NK-92 (cell line): Measurements from ENCODE around the gene HS6ST1.

ENCODE experiments used
- DNase-seq: peaks from one replicate; lab custom pipeline; 2025; ENCODE audit not compliant: unreplicated experiment; lab: John Stamatoyannopoulos, UW

Gene HS6ST1

GRCh38 chr2:128311216-128311754 is 7.4 kb downstream of the HS6ST1 start:
- no peak for DNase-seq

GRCh38 chr2:128310761-128311160 is 7.9 kb downstream of the HS6ST1 start:
- no peak for DNase-seq

- DNase-seq, result no peak
Measured at GRCh38 chr2:128310094-128310716, 8.5 kb downstream of the HS6ST1 start.

- DNase-seq, result no peak
Measured at GRCh38 chr2:128309280-128310093, 9.2 kb downstream of the HS6ST1 start.

- no peak for DNase-seq
Measured at GRCh38 chr2:128308889-128309279, 9.8 kb downstream of the HS6ST1 start.

- DNase-seq, result no peak
Measured at GRCh38 chr2:128308284-128308731, 10.4 kb downstream of the HS6ST1 start.

GRCh38 chr2:128307595-128307994 is 11.1 kb downstream of the HS6ST1 start:
- no peak for DNase-seq

GRCh38 chr2:128306931-128307460 is 11.7 kb downstream of the HS6ST1 start:
- no peak for DNase-seq

- no peak for DNase-seq
Measured at GRCh38 chr2:128306081-128306930, 12.4 kb downstream of the HS6ST1 start.

GRCh38 chr2:128305555-128306080 is 13.1 kb downstream of the HS6ST1 start:
- DNase-seq, result no peak

- DNase-seq, result no peak
Measured at GRCh38 chr2:128304715-128305554, 13.7 kb downstream of the HS6ST1 start.

- no peak for DNase-seq
Measured at GRCh38 chr2:128304330-128304714, 14.3 kb downstream of the HS6ST1 start.

GRCh38 chr2:128303911-128304310 is 14.8 kb downstream of the HS6ST1 start:
- DNase-seq, result no peak

- no peak for DNase-seq
Measured at GRCh38 chr2:128303095-128303791, 15.4 kb downstream of the HS6ST1 start.

GRCh38 chr2:128302744-128303067 is 16.0 kb downstream of the HS6ST1 start:
- no peak for DNase-seq

- DNase-seq, result no peak
Measured at GRCh38 chr2:128302011-128302743, 16.5 kb downstream of the HS6ST1 start.

- DNase-seq, result no peak
Measured at GRCh38 chr2:128301501-128301966, 17.1 kb downstream of the HS6ST1 start.

- no peak for DNase-seq
Measured at GRCh38 chr2:128301021-128301420, 17.6 kb downstream of the HS6ST1 start.
